K562 (cell line): ENCODE data around the gene NARF. TPM values are rescaled to one million over a fixed set of nuclear protein-coding genes. Genes with fewer than 3 reads are reported as not detected.

ENCODE experiments used
- AFF1 ChIP-seq, 2 experiments: fragments of 450-650 bp; IDR thresholded peaks; 2 replicates each; pipeline ENCODE4 v1.6.1; 2018; ENCODE audit warnings: mild to moderate bottlenecking in 2 of 2, low read depth in 1 of 2; ENCODE audit not compliant: partially characterized antibody in 2 of 2
- ARNT ChIP-seq, 2 experiments: fragments of 450-650 bp; IDR thresholded peaks; 2 replicates each; pipeline ENCODE4 v1.6.1; 2016; ENCODE audit warnings: mild to moderate bottlenecking in 1 of 2
- BHLHE40 ChIP-seq: IDR thresholded peaks from 2 replicates; pipeline ENCODE4 v1.6.1; 2011; ENCODE audit warnings: low read length, improper control_type of control experiment
- BMI1 ChIP-seq: fragments of 150-350 bp; IDR thresholded peaks from 2 replicates; pipeline ENCODE4 v1.6.1; 2014; ENCODE audit warnings: low read length
- CEBPZ ChIP-seq: fragments of 150-350 bp; IDR thresholded peaks from 2 replicates; pipeline ENCODE4 v1.6.1; 2014; ENCODE audit warnings: low read depth, mild to moderate bottlenecking, low read length, borderline replicate concordance
- CREB3 ChIP-seq: fragments of 450-650 bp; conservative IDR thresholded peaks from 2 replicates; pipeline ENCODE4 v1.6.1; 2016; ENCODE audit warnings: missing genetic modification characterization, low read depth, mild to moderate bottlenecking, missing compliant biosample characterization, moderate library complexity
- MAZ ChIP-seq, 2 experiments: fragments of 450-650 bp in 1 of 2; sonication (generic) in 1 of 2; formaldehyde crosslinking; IDR thresholded peaks in 1 of 2; conservative IDR thresholded peaks in 1 of 2; 2 replicates each; pipeline versions ENCODE4 v1.4.0 to v1.5.0; 2020; ENCODE audit warnings: mild to moderate bottlenecking in 1 of 2, missing genetic modification reagents in 1 of 2
- NR3C1 ChIP-seq: sonication (generic); formaldehyde crosslinking; IDR thresholded peaks from 2 replicates; pipeline ENCODE4 v1.8.1; 2022; ENCODE audit warnings: missing genetic modification reagents
- POLR2AphosphoS5 ChIP-seq: IDR thresholded peaks from 2 replicates; pipeline ENCODE4 v1.6.1; 2011; ENCODE audit warnings: mild to moderate bottlenecking, low read depth, low read length, moderate library complexity; ENCODE audit not compliant: control insufficient read depth, insufficient read depth
- SRSF1 ChIP-seq: fragments of 200-400 bp; formaldehyde crosslinking; IDR thresholded peaks from 2 replicates; pipeline ENCODE4 v1.6.1; 2017; ENCODE audit warnings: mild to moderate bottlenecking, low read depth, low read length, moderate library complexity
- TEAD1 ChIP-seq, 2 experiments: fragments of 450-650 bp in 1 of 2; sonication (generic) in 1 of 2; formaldehyde crosslinking; IDR thresholded peaks; 2 replicates each; pipeline versions ENCODE4 v1.4.0 to v1.8.0; 2020 to 2022; ENCODE audit warnings: mild to moderate bottlenecking in 2 of 2, missing genetic modification reagents in 1 of 2
- ZBTB17 ChIP-seq: fragments of 450-650 bp; formaldehyde crosslinking; IDR thresholded peaks from 2 replicates; pipeline ENCODE4 v1.4.0; 2020; ENCODE audit warnings: mild to moderate bottlenecking
- ZC3H4 ChIP-seq: sonication (generic); formaldehyde crosslinking; IDR thresholded peaks from 2 replicates; pipeline ENCODE4 v1.9.0; 2021; ENCODE audit warnings: missing genetic modification reagents, borderline replicate concordance
- ZNF143 ChIP-seq: sonication (generic); formaldehyde crosslinking; IDR thresholded peaks from 2 replicates; pipeline ENCODE4 v1.9.0; 2022; ENCODE audit warnings: mild to moderate bottlenecking, missing genetic modification reagents
- ZNF311 ChIP-seq: fragments of 250-450 bp; sonication (Bioruptor Pico); IDR thresholded peaks from 2 replicates; pipeline ENCODE4 v1.4.0; 2020; ENCODE audit warnings: mild to moderate bottlenecking, moderate library complexity
- ZNF511 ChIP-seq: sonication (generic); formaldehyde crosslinking; IDR thresholded peaks from 2 replicates; pipeline ENCODE4 v1.8.0; 2022; ENCODE audit warnings: mild to moderate bottlenecking, missing genetic modification reagents
- ZNF695 ChIP-seq: fragments of 450-650 bp; formaldehyde crosslinking; IDR thresholded peaks from 2 replicates; pipeline ENCODE4 v1.4.0; 2020; ENCODE audit warnings: mild to moderate bottlenecking, moderate library complexity
- polyA plus RNA-seq, 8 experiments: library from polyadenylated mRNA; depleted of rRNA in 4 of 8; stranded (reverse) in 5 of 8; unstranded in 3 of 8; fragments of >200 nt; fragmentation: Nextera tagmentation in 2 of 8; fragmentation: Illumina TruSeq in 1 of 8; extraction: Ambion mirVana in 2 of 8; extraction: Trizol in 1 of 8; gene quantifications; 2 replicates each; pipeline versions ENCODE4 v1.2.1 to v1.2.3, GENCODE V29; 2011 to 2014; ENCODE audit warnings: inconsistent platforms in 1 of 8, missing spikeins in 1 of 8
- total RNA-seq, 7 experiments: library from RNA; depleted of rRNA in 6 of 7; stranded (reverse); fragments of >200 nt in 6 of 7; fragmentation: Illumina TruSeq in 2 of 7; extraction: Trizol in 2 of 7; gene quantifications; 2 replicates each; pipeline versions ENCODE4 v1.2.1 to v1.2.3, GENCODE V29; 2011 to 2021; ENCODE audit warnings: low replicate concordance in 1 of 7

NARF gene
- total and polyA plus RNA-seq, 9 of the 15 experiments (the other 6 are each of a cell fraction or from before 2014, with no cell fraction given) = 60.4 to 423 (median 132) TPM

- no peak for TF ChIP-seq AFF1 (IDR thresholded peaks at IDR 0.05; ENCODE audit: low read depth in 1 of 2, partially characterized antibody in 2 of 2)
- peak; percentile 37; the same call in 1 of the 2 replicates for TF ChIP-seq NR3C1 (CRISPR knock-in tag)
- no peak; the same call in 1 of the 2 replicates for TF ChIP-seq ZC3H4
- peak; percentile 76 for TF ChIP-seq POLR2AphosphoS5
- no peak for TF ChIP-seq ZNF311
- peak; percentile 52; the same call in 1 of the 2 replicates for TF ChIP-seq ZNF143 (CRISPR knock-in tag)
- TF ChIP-seq SRSF1 = no peak
- peak; percentile 65; the same call in 1 of the 2 replicates for TF ChIP-seq BHLHE40
- no peak for TF ChIP-seq CEBPZ
- TF ChIP-seq ZNF695 (CRISPR knock-in tag) = no peak
- TF ChIP-seq CREB3 (tag) = no peak
- TF ChIP-seq ARNT (IDR thresholded peaks at IDR 0.05) = 0 out of 4 replicates have a peak, but pooled peaks of 1 of the 2 experiments have one; percentile 20
- peak; percentile 75 for TF ChIP-seq ZNF511 (CRISPR knock-in tag)
- TF ChIP-seq BMI1 = no peak
- peak; percentile 88 for TF ChIP-seq MAZ (CRISPR knock-in tag; conservative IDR thresholded peaks at IDR 0.05 in 1 of 2, IDR thresholded peaks at IDR 0.05 in 1 of 2)
- no peak; the same call in 1 of the 2 replicates for TF ChIP-seq ZBTB17 (CRISPR knock-in tag)
- peak in 1 of 2 experiments; percentile 59; a peak in 1 of 4 replicates for TF ChIP-seq TEAD1 (CRISPR knock-in tag; IDR thresholded peaks at IDR 0.05)
Measured at GRCh38 chr17:82450357-82451106, 8.0 kb upstream of the NARF start, which contains the start of gene CYBC1 (continued).
